ENCODE results near the gene KLHL42. TPM values are rescaled to one million over a fixed set of nuclear protein-coding genes. Genes with fewer than 3 reads are reported as not detected.

KLHL42 gene
- total RNA-seq, 2 experiments from 2014 or later, result 12.8 to 13.2 TPM

DNA sequence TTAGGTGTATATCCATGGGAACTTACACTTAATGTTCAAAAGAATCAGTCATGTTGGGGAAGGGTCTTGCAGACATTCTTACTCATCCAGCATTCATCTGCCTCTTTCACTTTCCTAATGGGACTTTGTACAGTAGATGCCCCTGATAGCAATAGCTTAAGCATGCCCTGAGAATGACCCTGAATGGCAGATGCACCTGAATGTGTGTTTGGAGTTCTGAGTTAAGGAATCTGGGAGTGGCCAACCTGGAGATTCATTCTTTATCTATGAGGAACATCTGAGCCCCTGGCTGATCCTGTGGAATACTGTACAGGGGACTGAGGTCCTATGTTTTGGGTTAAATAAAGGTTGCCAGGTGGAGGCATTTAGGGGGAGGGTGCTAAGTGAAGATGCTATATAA lies 71.3 kb downstream of the KLHL42 start:
- TF ChIP-seq, protein P1, sequence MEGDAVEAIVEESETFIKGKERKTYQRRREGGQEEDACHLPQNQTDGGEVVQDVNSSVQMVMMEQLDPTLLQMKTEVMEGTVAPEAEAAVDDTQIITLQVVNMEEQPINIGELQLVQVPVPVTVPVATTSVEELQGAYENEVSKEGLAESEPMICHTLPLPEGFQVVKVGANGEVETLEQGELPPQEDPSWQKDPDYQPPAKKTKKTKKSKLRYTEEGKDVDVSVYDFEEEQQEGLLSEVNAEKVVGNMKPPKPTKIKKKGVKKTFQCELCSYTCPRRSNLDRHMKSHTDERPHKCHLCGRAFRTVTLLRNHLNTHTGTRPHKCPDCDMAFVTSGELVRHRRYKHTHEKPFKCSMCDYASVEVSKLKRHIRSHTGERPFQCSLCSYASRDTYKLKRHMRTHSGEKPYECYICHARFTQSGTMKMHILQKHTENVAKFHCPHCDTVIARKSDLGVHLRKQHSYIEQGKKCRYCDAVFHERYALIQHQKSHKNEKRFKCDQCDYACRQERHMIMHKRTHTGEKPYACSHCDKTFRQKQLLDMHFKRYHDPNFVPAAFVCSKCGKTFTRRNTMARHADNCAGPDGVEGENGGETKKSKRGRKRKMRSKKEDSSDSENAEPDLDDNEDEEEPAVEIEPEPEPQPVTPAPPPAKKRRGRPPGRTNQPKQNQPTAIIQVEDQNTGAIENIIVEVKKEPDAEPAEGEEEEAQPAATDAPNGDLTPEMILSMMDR (IDR thresholded peaks at IDR 0.05), result no peak
- H3K9me3 ChIP-seq (ENCODE audit: control insufficient read depth in 1 of 2, insufficient read depth in 1 of 2, low read length in 2 of 2), result no peaks in the 10 kb centered on the region
- H3K27ac Mint-ChIP-seq, result no peak overlapping the region
- peaks cover 14% of the 10 kb centered on the region for H3K27me3 Mint-ChIP-seq
- H3K36me3 Mint-ChIP-seq (ENCODE audit: low read depth), result no peaks in the 10 kb centered on the region
- no peak overlapping the region for H3K4me3 Mint-ChIP-seq
- DNase-seq (no peak), ATAC-seq (ENCODE audit: poor library complexity) (no peak)
- H3K27ac ChIP-seq (ENCODE audit: low read depth in 1 of 2, low read length in 2 of 2), result no peak overlapping the region
- H3K36me3 ChIP-seq (ENCODE audit: insufficient read depth, low read length), result no peaks in the 10 kb centered on the region
- ChIA-PET POLR2A (no interaction called here), CTCF (no interaction called here)
- H3K4me1 ChIP-seq (ENCODE audit: insufficient read depth, low read length), result no peaks in the 10 kb centered on the region
- no peaks in the 10 kb centered on the region for H3K4me1 Mint-ChIP-seq (ENCODE audit: low read depth)
- H3K9me3 Mint-ChIP-seq, result peaks cover 4% of the 10 kb centered on the region
- no peak overlapping the region for H3K4me3 ChIP-seq (ENCODE audit: low read length)
- intact Hi-C loops (cut with DNase I, micrococcal nuclease), result no loop called here
- no peaks in the 10 kb centered on the region for H3K27me3 ChIP-seq (ENCODE audit: control insufficient read depth in 1 of 2, insufficient read depth in 2 of 2, low read length in 2 of 2)

DNA sequence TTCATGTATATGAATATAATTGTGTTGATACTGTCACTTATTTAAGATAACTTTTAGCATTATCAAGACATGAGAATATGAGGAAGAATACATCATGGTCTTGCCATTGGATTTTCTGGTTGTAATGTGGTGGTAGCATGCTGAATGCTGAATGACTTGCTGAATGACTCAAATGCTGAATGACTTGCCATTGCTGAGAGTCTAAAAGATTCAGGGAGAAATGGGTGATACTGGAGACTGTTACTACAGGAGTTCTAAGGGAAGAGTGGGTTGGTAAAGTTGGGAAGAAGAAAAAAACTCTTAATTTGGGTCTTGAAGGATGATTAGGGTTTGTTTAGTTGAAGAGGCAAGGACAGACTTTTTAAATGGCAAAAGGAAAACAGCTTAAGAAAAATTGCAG lies 72.1 kb downstream of the KLHL42 start:
- Mint-ChIP-seq H3K4me3 (no peak overlapping the region), H3K27me3 (peaks cover 21% of the 10 kb centered on the region), H3K4me1 (ENCODE audit: low read depth) (no peaks in the 10 kb centered on the region), H3K27ac (no peak overlapping the region), H3K9me3 (peaks cover 4% of the 10 kb centered on the region), H3K36me3 (ENCODE audit: low read depth) (no peaks in the 10 kb centered on the region)
- intact Hi-C loops (cut with DNase I, micrococcal nuclease), result no loop called here
- TF ChIP-seq, protein P1 (IDR thresholded peaks at IDR 0.05), result no peak
- H3K27ac ChIP-seq (ENCODE audit: low read depth in 1 of 2, low read length in 2 of 2), result no peak overlapping the region
- ChIA-PET POLR2A (no interaction called here), CTCF (no interaction called here)
- H3K36me3 ChIP-seq (ENCODE audit: insufficient read depth, low read length), result no peaks in the 10 kb centered on the region
- ATAC-seq (ENCODE audit: poor library complexity) (no peak), DNase-seq (no peak)
- no peaks in the 10 kb centered on the region for H3K9me3 ChIP-seq (ENCODE audit: control insufficient read depth in 1 of 2, insufficient read depth in 1 of 2, low read length in 2 of 2)
- H3K4me1 ChIP-seq (ENCODE audit: insufficient read depth, low read length), result no peaks in the 10 kb centered on the region
- H3K4me3 ChIP-seq (ENCODE audit: low read length), result no peak overlapping the region
- no peaks in the 10 kb centered on the region for H3K27me3 ChIP-seq (ENCODE audit: control insufficient read depth in 1 of 2, insufficient read depth in 2 of 2, low read length in 2 of 2)

Other genes with a start within 250 kb of the KLHL42 start
- not detected for gene REP15, start 83.8 kb upstream of the KLHL42 start, total RNA-seq
- gene MRPS35, start 69.4 kb upstream of the KLHL42 start, total RNA-seq, result 10 to 100 TPM; 22.1 to 23.9 TPM
- gene MANSC4, start within 50 bp of the KLHL42 start, total RNA-seq, result not detected
- not detected for gene PTHLH, start 192.5 kb downstream of the KLHL42 start, total RNA-seq